ENCODE data around the gene AHRR.

Gene AHRR

GRCh38 chr5:347712-348284, 26.3 kb downstream of the AHRR start:
- no peak for DNase-seq

- DNase-seq: no peak
Observed at GRCh38 chr5:348726-349125, 27.2 kb downstream of the AHRR start.

GRCh38 chr5:350355-350754, 28.8 kb downstream of the AHRR start:
- no peak for DNase-seq

- no peak for DNase-seq
Observed at GRCh38 chr5:351084-351920, 29.8 kb downstream of the AHRR start.

- no peak for DNase-seq
Observed at GRCh38 chr5:351921-352245, 30.4 kb downstream of the AHRR start.

GRCh38 chr5:352639-353611, 31.4 kb downstream of the AHRR start:
- DNase-seq: no peak

- no peak for DNase-seq
Observed at GRCh38 chr5:353612-354580, 32.4 kb downstream of the AHRR start.

- DNase-seq: no peak
Observed at GRCh38 chr5:354581-355378, 33.3 kb downstream of the AHRR start.

- no peak for DNase-seq
Observed at GRCh38 chr5:355379-355935, 33.9 kb downstream of the AHRR start.

- DNase-seq: no peak
Observed at GRCh38 chr5:355958-356357, 34.4 kb downstream of the AHRR start.

- DNase-seq: no peak
Observed at GRCh38 chr5:359301-359897, 37.9 kb downstream of the AHRR start.

- no peak for DNase-seq
Observed at GRCh38 chr5:360257-361027, 38.9 kb downstream of the AHRR start.

- no peak for DNase-seq
Observed at GRCh38 chr5:362189-362588, 40.7 kb downstream of the AHRR start.

GRCh38 chr5:362978-363765, 41.7 kb downstream of the AHRR start:
- DNase-seq: no peak

GRCh38 chr5:364497-364896, 43.0 kb downstream of the AHRR start:
- DNase-seq: no peak

- DNase-seq: no peak
Observed at GRCh38 chr5:366541-367357, 45.2 kb downstream of the AHRR start.

GRCh38 chr5:367358-368130, 46.0 kb downstream of the AHRR start:
- no peak for DNase-seq

All from NCI-H2227 treated with DMSO at 0.1 percent for 48 hours (cell line).